ENCODE measurements around the gene DUSP28.
A peak's percentile ranks its signal among the peaks of the same experiment; 100 is the strongest.

Gene DUSP28

GRCh38 chr2:240586919-240587800, 27.0 kb downstream of the DUSP28 start:
- DNase-seq: peak in 1 of 2 experiments; percentile 73

- DNase-seq: peak in 1 of 2 experiments; percentile 24
Measured at GRCh38 chr2:240588006-240588655, 28.0 kb downstream of the DUSP28 start.

- DNase-seq: no peak
Measured at GRCh38 chr2:240588669-240589068, 28.5 kb downstream of the DUSP28 start.

GRCh38 chr2:240589375-240589774, 29.2 kb downstream of the DUSP28 start:
- DNase-seq: no peak

GRCh38 chr2:240589850-240590525, 29.8 kb downstream of the DUSP28 start:
- no peak for DNase-seq

- DNase-seq: no peak
Measured at GRCh38 chr2:240590681-240591111, 30.5 kb downstream of the DUSP28 start.

- no peak for DNase-seq
Measured at GRCh38 chr2:240591226-240591625, 31.1 kb downstream of the DUSP28 start.

GRCh38 chr2:240591784-240592183, 31.6 kb downstream of the DUSP28 start:
- DNase-seq: no peak

GRCh38 chr2:240593026-240593702, 33.0 kb downstream of the DUSP28 start:
- DNase-seq: no peak

GRCh38 chr2:240593703-240594451, 33.7 kb downstream of the DUSP28 start:
- no peak for DNase-seq

GRCh38 chr2:240594511-240595380, 34.6 kb downstream of the DUSP28 start:
- DNase-seq: no peak

- DNase-seq: peak; percentile 24 to 51
Measured at GRCh38 chr2:240595381-240596079, 35.4 kb downstream of the DUSP28 start.

- no peak for DNase-seq
Measured at GRCh38 chr2:240596080-240596460, 35.9 kb downstream of the DUSP28 start.

- no peak for DNase-seq
Measured at GRCh38 chr2:240596491-240596931, 36.4 kb downstream of the DUSP28 start.

- no peak for DNase-seq
Measured at GRCh38 chr2:240597054-240597418, 36.9 kb downstream of the DUSP28 start.

GRCh38 chr2:240597419-240598181, 37.4 kb downstream of the DUSP28 start:
- DNase-seq: no peak

- DNase-seq: no peak
Measured at GRCh38 chr2:240598311-240598911, 38.3 kb downstream of the DUSP28 start.

- no peak for DNase-seq
Measured at GRCh38 chr2:240599141-240599583, 39.0 kb downstream of the DUSP28 start.

- DNase-seq: no peak
Measured at GRCh38 chr2:240600451-240600961, 40.3 kb downstream of the DUSP28 start.

Data from NCI-H526 (cell line).